ENCODE results near the gene RGS4.

Gene RGS4

GRCh38 chr1:163102590-163102989 lies 33.4 kb downstream of the RGS4 start:
- no peak for DNase-seq (ENCODE audit: low read depth)

GRCh38 chr1:163104385-163105099 lies 35.4 kb downstream of the RGS4 start:
- no peak for DNase-seq (ENCODE audit: low read depth)

GRCh38 chr1:163106364-163106987 lies 37.3 kb downstream of the RGS4 start:
- DNase-seq (ENCODE audit: low read depth): no peak

- DNase-seq (ENCODE audit: low read depth): no peak
These were observed 38.5 kb downstream of the RGS4 start for GRCh38 chr1:163107655-163108054.

- DNase-seq (ENCODE audit: low read depth): no peak
These were observed 46.7 kb downstream of the RGS4 start for GRCh38 chr1:163115887-163116286.

- no peak for DNase-seq (ENCODE audit: low read depth)
These were observed 50.5 kb downstream of the RGS4 start for GRCh38 chr1:163119707-163120106.

- no peak for DNase-seq (ENCODE audit: low read depth)
These were observed 51.2 kb downstream of the RGS4 start for GRCh38 chr1:163120372-163120771.

- DNase-seq (ENCODE audit: low read depth): no peak
These were observed 55.7 kb downstream of the RGS4 start for GRCh38 chr1:163124812-163125211.
